ENCODE measurements around the gene NUTF2.

DNA sequence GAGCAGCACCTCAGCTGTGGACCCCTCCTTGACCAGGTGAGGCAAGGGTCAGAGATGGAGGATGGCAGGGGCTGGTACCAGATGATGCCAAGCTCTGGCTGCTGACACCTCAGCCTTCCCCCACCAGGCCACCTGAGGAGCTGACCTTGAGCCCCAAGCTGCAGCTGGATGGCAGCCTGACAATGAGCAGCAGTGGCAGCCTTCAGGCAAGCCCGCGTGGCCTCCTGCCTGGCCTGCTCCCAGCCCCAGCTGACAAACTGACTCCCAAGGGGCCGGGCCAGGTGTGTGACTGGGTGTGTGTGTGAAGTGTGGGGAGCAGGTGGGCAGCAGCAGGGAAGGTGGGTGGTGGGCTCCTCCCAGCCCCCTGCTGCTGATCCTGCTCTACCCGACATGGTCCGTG lies 33.2 kb downstream of the NUTF2 start:
- TF ChIP-seq, protein P1, sequence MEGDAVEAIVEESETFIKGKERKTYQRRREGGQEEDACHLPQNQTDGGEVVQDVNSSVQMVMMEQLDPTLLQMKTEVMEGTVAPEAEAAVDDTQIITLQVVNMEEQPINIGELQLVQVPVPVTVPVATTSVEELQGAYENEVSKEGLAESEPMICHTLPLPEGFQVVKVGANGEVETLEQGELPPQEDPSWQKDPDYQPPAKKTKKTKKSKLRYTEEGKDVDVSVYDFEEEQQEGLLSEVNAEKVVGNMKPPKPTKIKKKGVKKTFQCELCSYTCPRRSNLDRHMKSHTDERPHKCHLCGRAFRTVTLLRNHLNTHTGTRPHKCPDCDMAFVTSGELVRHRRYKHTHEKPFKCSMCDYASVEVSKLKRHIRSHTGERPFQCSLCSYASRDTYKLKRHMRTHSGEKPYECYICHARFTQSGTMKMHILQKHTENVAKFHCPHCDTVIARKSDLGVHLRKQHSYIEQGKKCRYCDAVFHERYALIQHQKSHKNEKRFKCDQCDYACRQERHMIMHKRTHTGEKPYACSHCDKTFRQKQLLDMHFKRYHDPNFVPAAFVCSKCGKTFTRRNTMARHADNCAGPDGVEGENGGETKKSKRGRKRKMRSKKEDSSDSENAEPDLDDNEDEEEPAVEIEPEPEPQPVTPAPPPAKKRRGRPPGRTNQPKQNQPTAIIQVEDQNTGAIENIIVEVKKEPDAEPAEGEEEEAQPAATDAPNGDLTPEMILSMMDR (conservative IDR thresholded peaks at IDR 0.05; ENCODE audit: low read depth, low read length), result no peak
- no peak for TF ChIP-seq EZH2 (IDR thresholded peaks at IDR 0.05; ENCODE audit: borderline replicate concordance, low read depth, low read length, poor library complexity, severe bottlenecking)
